HepG2 (cell line): ENCODE measurements around the gene FMOD. TPM values are rescaled to one million over a fixed set of nuclear protein-coding genes. Genes with fewer than 3 reads are reported as not detected.

Source experiments
- ATAC-seq: fragments of 200-7000 bp; cut with Tn5 transposase; 3 replicates; pipeline ENCODE4 v1.9.1; 2020; ENCODE audit warnings: mild to moderate bottlenecking, moderate library complexity
- BruUV-seq: library from RNA; stranded (reverse); fragments of 400-500 nt; replicated peaks from 2 replicates; lab custom pipeline; 2021; lab: Mats Ljungman, UMichigan
- CTCF ChIA-PET: fragments of 300-600 bp; formaldehyde crosslinking; extraction: SDS; loops from one replicate; lab custom pipeline; 2021; ENCODE audit warnings: low total read pairs, inconsistent platforms, low intra/inter-chr PET ratio; lab: Yijun Ruan, JAX
- POLR2A ChIA-PET: fragments of 350-600 bp; sonication (Branson Sonifier 250); formaldehyde crosslinking; loops from one replicate; lab custom pipeline; 2020; ENCODE audit warnings: antibody characterized with exemption, inconsistent platforms; lab: Yijun Ruan, JAX
- DNase-seq: peaks from one replicate; pipeline ENCODE4 v3.0.0-alpha.2; 2015; ENCODE audit warnings: low spot score
- FAIRE-seq: peaks from 3 replicates; lab custom pipeline; 2011; peaks lifted over from hg19 to GRCh38; lab: Jason Lieb, UNC
- H2AFZ ChIP-seq: one replicate; pipeline ENCODE4 v1.6.1; 2011; ENCODE audit warnings: low read length, inconsistent platforms
- H3K27ac ChIP-seq: fragments of 300-600 bp; 3 replicates; pipeline ENCODE4 v1.8.0; 2011; ENCODE audit warnings: mixed run types, mild to moderate bottlenecking, mixed read lengths, low read length, inconsistent platforms; ENCODE audit not compliant: insufficient read depth; ENCODE audit errors: extremely low read length
- H3K27me3 ChIP-seq, 2 experiments: fragments of 200-600 bp in 1 of 2; 2 replicates in 1 of 2; 3 replicates in 1 of 2; pipeline versions ENCODE4 v1.6.0 to v1.8.0; 2011; ENCODE audit warnings: low read length in 2 of 2, mild to moderate bottlenecking in 2 of 2, moderate library complexity in 2 of 2, inconsistent platforms in 1 of 2; ENCODE audit not compliant: insufficient read depth in 2 of 2, control insufficient read depth in 1 of 2
- H3K36me3 ChIP-seq, 2 experiments: fragments of 200-600 bp in 1 of 2; replicated peaks in 1 of 2; 2 replicates in 1 of 2; 3 replicates in 1 of 2; pipeline versions ENCODE4 v1.5.1 to v1.8.0; 2011; ENCODE audit warnings: low read length in 2 of 2, inconsistent platforms in 1 of 2; ENCODE audit not compliant: insufficient read depth in 2 of 2, control insufficient read depth in 1 of 2
- H3K4me1 ChIP-seq: 2 replicates; pipeline ENCODE4 v1.5.1; 2012; ENCODE audit warnings: low read length, inconsistent platforms; ENCODE audit not compliant: insufficient read depth
- H3K4me2 ChIP-seq: 2 replicates; pipeline ENCODE4 v1.6.0; 2011; ENCODE audit warnings: low read depth, low read length, inconsistent platforms
- H3K4me3 ChIP-seq, 3 experiments: fragments of 200-600 bp in 1 of 3; sonication (generic), shearing (Covaris generic) in 1 of 3; replicated peaks in 1 of 3; 2 replicates each; pipeline ENCODE4 v1.5.1; 2011 to 2016; ENCODE audit warnings: low read length in 3 of 3, inconsistent platforms in 2 of 3, low read depth in 2 of 3, mild to moderate bottlenecking in 2 of 3, control low read depth in 1 of 3, mixed read lengths in 1 of 3; ENCODE audit not compliant: insufficient read depth in 1 of 3
- H3K79me2 ChIP-seq: one replicate; pipeline ENCODE4 v1.6.1; 2011; ENCODE audit warnings: low read length, inconsistent platforms; ENCODE audit not compliant: insufficient read depth
- H3K9ac ChIP-seq: 2 replicates; pipeline ENCODE4 v1.6.0; 2011; ENCODE audit warnings: mild to moderate bottlenecking, low read depth, low read length, inconsistent platforms; ENCODE audit not compliant: insufficient read depth
- H3K9me3 ChIP-seq: 2 replicates; pipeline ENCODE4 v1.5.1; 2012; ENCODE audit warnings: mild to moderate bottlenecking, low read length
- H4K20me1 ChIP-seq: 2 replicates; pipeline ENCODE4 v1.6.0; 2011; ENCODE audit warnings: inconsistent platforms, mild to moderate bottlenecking, low read length, moderate library complexity; ENCODE audit not compliant: insufficient read depth
- AHR ChIP-seq: IDR thresholded peaks from 2 replicates; pipeline ENCODE4 v1.6.1; 2018; ENCODE audit warnings: missing genetic modification reagents, missing compliant biosample characterization
- CREM ChIP-seq, 2 experiments: sonication (generic) in 1 of 2; formaldehyde crosslinking in 1 of 2; IDR thresholded peaks; 2 replicates each; pipeline versions ENCODE4 v1.4.0 to v1.6.1; 2016 to 2020; ENCODE audit warnings: antibody characterized with exemption in 1 of 2, mild to moderate bottlenecking in 1 of 2, missing genetic modification reagents in 1 of 2
- FOXC1 ChIP-seq: sonication (generic); formaldehyde crosslinking; IDR thresholded peaks from 2 replicates; pipeline ENCODE4 v1.8.0; 2022; ENCODE audit warnings: mild to moderate bottlenecking, missing genetic modification reagents, borderline replicate concordance
- GTF3A ChIP-seq: sonication (generic); formaldehyde crosslinking; conservative IDR thresholded peaks from 2 replicates; pipeline ENCODE4 v1.4.0; 2020; ENCODE audit warnings: mild to moderate bottlenecking, missing genetic modification reagents
- HHEX ChIP-seq: IDR thresholded peaks from 2 replicates; pipeline ENCODE4 v1.6.1; 2016; ENCODE audit warnings: control low read depth
- KAT8 ChIP-seq: IDR thresholded peaks from 2 replicates; pipeline ENCODE4 v1.6.1; 2016; ENCODE audit warnings: missing genetic modification reagents, missing compliant biosample characterization
- MXI1 ChIP-seq: IDR thresholded peaks from 3 replicates; pipeline ENCODE4 v1.6.1; 2012; ENCODE audit warnings: low read depth, low read length, inconsistent platforms, borderline replicate concordance
- SOX5 ChIP-seq: IDR thresholded peaks from 2 replicates; pipeline ENCODE4 v1.6.1; 2016; ENCODE audit warnings: borderline replicate concordance
- STAT5B ChIP-seq: sonication (generic); formaldehyde crosslinking; IDR thresholded peaks from 2 replicates; pipeline ENCODE4 v1.4.0; 2020; ENCODE audit warnings: missing genetic modification reagents
- SUZ12 ChIP-seq: fragments of 150-350 bp; IDR thresholded peaks from 2 replicates; pipeline ENCODE4 v1.6.1; 2014; ENCODE audit warnings: low read depth, low read length
- TARDBP ChIP-seq: sonication (generic); formaldehyde crosslinking; IDR thresholded peaks from 2 replicates; pipeline ENCODE4 v1.8.0; 2022; ENCODE audit warnings: mild to moderate bottlenecking, missing genetic modification reagents
- TOE1 ChIP-seq: sonication (generic); formaldehyde crosslinking; IDR thresholded peaks from 2 replicates; pipeline ENCODE4 v1.4.0; 2020; ENCODE audit warnings: mild to moderate bottlenecking, missing genetic modification reagents
- ZBTB26 ChIP-seq: IDR thresholded peaks from 2 replicates; pipeline ENCODE4 v1.6.1; 2016; ENCODE audit warnings: missing compliant biosample characterization, missing genetic modification reagents, borderline replicate concordance
- ZNF781 ChIP-seq: sonication (generic); formaldehyde crosslinking; IDR thresholded peaks from 2 replicates; pipeline ENCODE4 v1.5.1; 2020; ENCODE audit warnings: borderline replicate concordance, mild to moderate bottlenecking, missing genetic modification reagents; ENCODE audit errors: not compliant biosample characterization
- ZNF782 ChIP-seq: sonication (generic); formaldehyde crosslinking; IDR thresholded peaks from 2 replicates; pipeline ENCODE4 v1.4.0; 2020; ENCODE audit warnings: missing genetic modification reagents, mild to moderate bottlenecking, borderline replicate concordance
- WGBS: methylation state at CpG from one replicate; pipeline ENCODE4 v1.1.6; 2017; ENCODE audit warnings: low lambda C conversion rate; 5-methylcytosine and 5-hydroxymethylcytosine counted together
- in situ Hi-C: cut with HindIII; loops from 2 replicates; pipeline ENCODE4 v1.10.0; 2017; ENCODE audit warnings: low pct_unique_long_range_greater_than_20kb; ENCODE audit not compliant: extremely low pct_ligation_motif_present
- intact Hi-C: fragments of 100-400 bp; cut with micrococcal nuclease; formaldehyde crosslinking; loops from one replicate; pipeline ENCODE4 v1.10.0; 2022; ENCODE audit not compliant: unreplicated experiment
- polyA plus RNA-seq, 8 experiments: library from polyadenylated mRNA; depleted of rRNA in 3 of 8; stranded (reverse) in 7 of 8; unstranded in 1 of 8; fragments of >200 nt; fragmentation: Illumina TruSeq in 4 of 8; extraction: Trizol in 4 of 8; gene quantifications; 2 replicates each; pipeline versions ENCODE4 v1.2.1 to v1.2.3, GENCODE V29; 2011 to 2016; ENCODE audit warnings: low read depth in 4 of 8, missing spikeins in 1 of 8, mixed read lengths in 1 of 8; ENCODE audit not compliant: insufficient read depth in 1 of 8
- total RNA-seq, 5 experiments: library from RNA; depleted of rRNA; stranded (reverse); fragments of >200 nt; fragmentation: Illumina TruSeq; extraction: Trizol; gene quantifications; 2 replicates each; pipeline ENCODE4 v1.2.3, GENCODE V29; 2016; ENCODE audit warnings: low read depth in 1 of 5

Gene FMOD
- total and polyA plus RNA-seq, 2 of the 13 experiments (the other 11 are each of a cell fraction or from before 2014, with no cell fraction given), result 0.08 TPM; not detected in 1

- BruUV-seq, result no TSS peak
- POLR2A ChIA-PET, result no interaction called here
- FAIRE-seq (no peak), ATAC-seq (no peak), DNase-seq (no peak)
- no peak overlapping the region for H3K4me3 ChIP-seq
- no peak overlapping the region for H3K27ac ChIP-seq
- H3K4me1 ChIP-seq, result peaks cover 39% of the 10 kb centered on the region
- in situ Hi-C loops (no loop called here), intact Hi-C loops (no loop called here)
- no peaks in the 10 kb centered on the region for H3K9me3 ChIP-seq
- H3K9ac ChIP-seq, result no peak overlapping the region
- CTCF ChIA-PET, result no interaction called here
- no peak for TF ChIP-seq KAT8
- no peak for TF ChIP-seq ZNF782 (CRISPR knock-in tag)
- no peak for TF ChIP-seq STAT5B (CRISPR knock-in tag)
- TF ChIP-seq GTF3A (CRISPR knock-in tag), result no peak
- no peak for TF ChIP-seq CREM (IDR thresholded peaks at IDR 0.05)
- no peak for TF ChIP-seq CREM (CRISPR knock-in tag; IDR thresholded peaks at IDR 0.05)
- TF ChIP-seq HHEX (CRISPR knock-in tag), result no peak
- no peak for TF ChIP-seq AHR
- no peak for TF ChIP-seq TOE1 (CRISPR knock-in tag)
- TF ChIP-seq FOXC1 (CRISPR knock-in tag), result no peak
- no peak for TF ChIP-seq SUZ12
- TF ChIP-seq ZBTB26 (CRISPR knock-in tag), result no peak
- TF ChIP-seq ZNF781, result no peak
- no peak for TF ChIP-seq SOX5 (CRISPR knock-in tag)
- TF ChIP-seq TARDBP (CRISPR knock-in tag), result no peak
- no peak for TF ChIP-seq MXI1
- no peak overlapping the region for H3K4me2 ChIP-seq
- H4K20me1 ChIP-seq, result no peaks in the 10 kb centered on the region
- peaks cover 0 to 3% of the 10 kb centered on the region in 2 experiments; a peak in 1 of 5 replicates for H3K36me3 ChIP-seq
- H3K79me2 ChIP-seq, result peaks cover 11% of the 10 kb centered on the region
- H3K27me3 ChIP-seq, result peaks cover 0 to 26% of the 10 kb centered on the region in 2 experiments; a peak in 3 of 5 replicates
- 70% methylated on average over 3 of the region's 3 CpGs for WGBS
- no peak overlapping the region for H2AFZ ChIP-seq
Measured at GRCh38 chr1:203302894-203303293, 48.0 kb downstream of the FMOD start.
